Measurements from ENCODE around the gene PNLDC1.
"Not testable (repeated sequence)": the region's sequence is repeated elsewhere in the genome, so short reads cannot be mapped to it uniquely, and the experiment has no call there.

PNLDC1 gene

GRCh38 chr6:159821122-159821521, 21.0 kb downstream of the PNLDC1 start:
- DNase-seq (ENCODE audit: low read depth): no peak

DNA sequence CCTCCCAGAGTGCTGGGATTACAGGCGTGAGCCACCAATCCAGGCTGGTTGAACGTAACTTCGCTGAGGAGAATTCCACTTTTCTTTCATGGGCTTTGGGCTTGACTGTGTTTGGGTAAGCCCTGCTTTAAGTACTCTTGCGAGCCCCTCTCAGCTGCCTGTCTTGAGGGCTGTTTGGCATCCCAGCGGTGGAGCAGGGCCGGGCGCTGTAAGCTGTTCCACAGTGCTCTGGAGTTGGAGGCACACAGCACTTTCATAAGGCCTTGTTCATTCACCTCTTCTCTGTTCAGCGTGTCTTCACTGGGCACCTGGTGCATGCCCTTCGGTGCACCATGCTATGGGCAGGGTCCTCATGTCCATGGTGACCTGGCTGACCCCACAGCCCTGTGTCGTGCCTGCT, 21.6 kb downstream of the PNLDC1 start:
- no peak for DNase-seq (ENCODE audit: low read depth)

DNA sequence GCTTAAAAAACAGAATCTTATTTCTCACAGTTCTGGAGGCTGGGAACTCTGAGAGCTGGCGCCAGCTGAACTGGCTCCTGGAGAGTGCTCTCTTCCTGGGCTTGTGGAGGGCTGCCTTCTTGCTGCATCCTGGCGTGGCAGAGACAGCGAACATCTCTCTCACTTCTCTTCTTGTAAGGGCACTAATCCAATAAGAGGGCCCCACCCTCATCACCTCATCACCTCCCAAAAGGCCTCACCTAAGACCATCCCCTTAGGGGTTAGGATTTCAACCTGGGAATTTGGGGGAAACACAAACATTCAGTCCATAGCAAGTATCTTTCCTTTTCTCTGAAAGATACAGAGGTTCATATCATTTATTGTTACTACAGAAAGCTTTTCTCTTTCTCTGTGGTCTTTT, 23.9 kb downstream of the PNLDC1 start:
- no peak for DNase-seq (ENCODE audit: low read depth)

DNA sequence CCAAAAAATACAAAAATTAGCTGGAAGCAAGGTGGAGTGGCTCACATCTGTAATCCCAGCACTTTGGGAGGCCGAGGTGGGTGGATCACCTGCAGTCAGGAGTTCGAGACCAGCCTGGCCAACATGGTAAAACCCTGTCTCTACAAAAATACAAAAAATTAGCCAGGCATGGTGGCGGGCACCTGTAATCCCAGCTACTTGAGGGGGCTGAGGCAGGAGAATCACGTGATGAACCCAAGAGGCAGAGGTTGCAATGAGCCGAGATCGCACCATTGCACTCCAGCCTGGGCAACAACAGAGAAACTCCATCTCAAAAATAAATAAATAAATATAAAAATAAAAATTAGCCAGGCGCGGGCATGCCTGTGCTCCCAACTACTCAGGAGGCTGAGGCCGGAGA, 24.6 kb downstream of the PNLDC1 start:
- not testable (repeated sequence) for DNase-seq (ENCODE audit: low read depth)

DNA sequence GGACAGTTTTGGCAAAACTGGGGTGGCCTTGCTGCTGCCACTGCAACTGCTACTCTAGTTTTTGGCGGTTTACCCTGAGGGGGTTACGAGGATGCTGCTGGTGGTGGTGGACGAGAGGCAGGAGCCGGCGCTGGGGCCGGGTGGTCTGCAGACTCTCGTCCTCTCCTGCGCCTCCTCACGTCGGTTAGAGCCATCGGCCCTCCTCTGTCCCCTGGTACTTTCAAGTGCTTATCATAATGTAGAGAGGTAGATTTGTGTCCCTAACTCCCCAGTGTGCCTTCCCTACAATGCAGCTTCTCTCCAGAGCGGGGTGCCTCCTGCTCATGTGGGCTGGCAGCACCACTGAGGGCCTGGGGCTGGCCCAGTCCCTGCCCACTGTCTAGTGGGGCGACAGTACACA, 25.9 kb downstream of the PNLDC1 start:
- DNase-seq (ENCODE audit: low read depth): no peak

DNA sequence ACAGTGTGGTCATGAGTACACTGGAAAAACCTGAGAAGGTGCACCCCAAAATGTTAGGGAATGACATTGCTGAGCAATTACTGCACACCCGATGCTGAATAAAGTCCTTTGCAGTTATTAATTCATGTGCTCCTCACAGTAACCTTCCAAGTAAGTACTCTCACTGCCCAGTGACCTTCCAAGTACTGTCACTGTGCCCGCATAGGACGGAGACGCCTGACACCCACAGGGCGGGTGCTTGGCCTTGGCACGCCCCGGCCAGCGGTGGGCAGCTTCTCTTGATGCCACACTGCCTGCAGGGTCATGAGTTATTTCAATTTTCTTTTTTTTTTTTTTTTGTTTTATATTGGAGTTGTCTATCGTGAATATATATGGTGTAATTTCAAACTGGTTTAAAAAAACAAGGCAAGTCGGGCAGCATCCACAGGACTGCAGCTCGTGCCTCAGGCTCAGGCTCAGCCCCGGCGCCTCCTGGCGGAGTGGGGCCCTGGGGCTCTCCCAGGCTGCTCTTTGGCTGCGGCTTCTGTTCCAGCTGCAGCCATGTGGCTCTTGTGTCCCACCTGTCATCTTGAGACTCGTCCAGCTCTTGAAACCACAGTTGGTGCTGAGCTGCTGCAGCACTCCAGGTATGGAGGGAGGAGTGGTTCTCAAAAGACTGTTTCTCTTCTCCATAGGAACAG, 27.0 kb downstream of the PNLDC1 start:
- no peak for DNase-seq (ENCODE audit: low read depth)

- DNase-seq (ENCODE audit: low read depth): peak; percentile 14
Measured at GRCh38 chr6:159828074-159828473, 28.0 kb downstream of the PNLDC1 start.

DNA sequence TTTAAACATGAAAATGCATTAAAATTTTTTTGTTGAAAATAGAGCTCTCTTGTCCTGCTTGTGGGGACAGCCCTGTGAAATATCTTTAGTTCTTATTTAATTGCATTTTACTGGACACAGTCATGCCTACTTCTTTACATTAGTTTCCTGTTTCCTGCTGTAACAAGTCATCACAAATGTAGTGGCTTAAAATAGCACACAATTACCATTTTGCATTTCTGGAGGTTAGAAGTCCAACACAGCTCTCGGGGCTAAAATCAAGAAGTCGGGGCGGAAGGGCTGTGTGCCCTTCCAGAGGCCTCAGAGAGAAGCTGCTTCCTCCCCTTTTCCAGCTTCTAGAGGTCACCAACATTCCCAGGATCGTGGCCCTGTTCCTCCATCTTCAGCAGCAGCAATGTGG, 29.4 kb downstream of the PNLDC1 start:
- no peak for DNase-seq (ENCODE audit: low read depth)

- DNase-seq (ENCODE audit: low read depth): no peak
Measured at GRCh38 chr6:159830501-159831372, 30.7 kb downstream of the PNLDC1 start.

DNA sequence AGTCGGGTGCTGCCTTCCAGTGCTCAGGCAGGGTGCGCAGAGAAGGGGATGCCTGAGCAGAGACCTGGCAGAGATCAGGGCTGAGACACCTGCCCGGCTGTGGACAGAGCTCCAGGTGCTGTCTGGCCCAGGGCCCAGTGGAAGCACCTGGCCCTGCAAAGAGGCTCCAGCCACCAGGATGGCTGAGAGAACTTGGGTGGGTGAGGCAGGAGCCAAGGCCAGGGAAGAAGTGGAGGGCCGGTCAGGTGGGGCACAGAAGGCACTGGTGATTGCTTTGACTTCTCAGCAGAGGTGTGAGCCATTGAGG, 31.2 kb downstream of the PNLDC1 start:
- no peak for DNase-seq (ENCODE audit: low read depth)

- DNase-seq (ENCODE audit: low read depth): no peak
Measured at GRCh38 chr6:159832946-159833345, 32.9 kb downstream of the PNLDC1 start.

DNA sequence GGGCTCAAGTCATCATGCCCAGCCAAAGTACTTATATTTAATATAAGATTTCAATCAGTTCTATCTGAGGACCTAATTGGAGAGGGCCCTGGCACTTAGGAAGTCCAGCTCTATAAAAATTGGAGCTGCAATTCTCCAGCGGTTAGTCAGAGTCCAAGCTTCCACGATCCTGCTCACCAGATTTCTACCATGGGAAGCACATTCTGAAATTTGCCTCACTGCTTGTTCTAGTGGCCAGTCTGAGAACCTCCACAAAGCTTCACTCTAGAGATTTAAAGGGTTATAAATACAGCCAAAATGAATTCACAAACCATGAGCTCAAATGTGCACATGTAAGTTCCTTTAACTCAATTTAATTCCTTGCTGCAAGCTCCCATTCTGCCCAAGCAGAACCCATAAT, 33.5 kb downstream of the PNLDC1 start:
- peak; percentile 14 for DNase-seq (ENCODE audit: low read depth)

GRCh38 chr6:159833997-159834603, 34.0 kb downstream of the PNLDC1 start:
- no peak for DNase-seq (ENCODE audit: low read depth)

GRCh38 chr6:159836718-159837490, 36.8 kb downstream of the PNLDC1 start:
- no peak for DNase-seq (ENCODE audit: low read depth)

DNA sequence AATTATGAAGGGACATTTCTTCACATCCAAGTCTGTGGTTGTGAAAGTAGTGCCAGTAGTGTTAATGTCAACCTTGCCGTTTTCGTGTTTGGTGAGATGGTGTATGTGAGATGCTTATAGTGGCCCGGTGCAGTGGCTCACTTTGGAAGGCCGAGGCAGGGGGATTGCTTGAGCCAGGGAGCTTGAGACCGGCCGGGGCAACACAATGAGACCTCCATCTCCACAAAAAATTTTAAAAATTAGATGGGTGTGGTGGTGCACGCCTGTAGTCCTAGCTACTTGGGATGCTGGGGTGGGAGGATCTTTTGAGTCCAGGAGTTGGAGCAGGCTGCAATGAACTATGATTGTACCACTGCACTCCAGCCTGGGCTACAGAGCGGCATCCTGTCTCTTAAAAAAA, 37.4 kb downstream of the PNLDC1 start:
- DNase-seq (ENCODE audit: low read depth): no peak

GRCh38 chr6:159838020-159838744, 38.1 kb downstream of the PNLDC1 start:
- no peak for DNase-seq (ENCODE audit: low read depth)

GRCh38 chr6:159842035-159842434, 42.0 kb downstream of the PNLDC1 start:
- DNase-seq (ENCODE audit: low read depth): peak; percentile 6

DNA sequence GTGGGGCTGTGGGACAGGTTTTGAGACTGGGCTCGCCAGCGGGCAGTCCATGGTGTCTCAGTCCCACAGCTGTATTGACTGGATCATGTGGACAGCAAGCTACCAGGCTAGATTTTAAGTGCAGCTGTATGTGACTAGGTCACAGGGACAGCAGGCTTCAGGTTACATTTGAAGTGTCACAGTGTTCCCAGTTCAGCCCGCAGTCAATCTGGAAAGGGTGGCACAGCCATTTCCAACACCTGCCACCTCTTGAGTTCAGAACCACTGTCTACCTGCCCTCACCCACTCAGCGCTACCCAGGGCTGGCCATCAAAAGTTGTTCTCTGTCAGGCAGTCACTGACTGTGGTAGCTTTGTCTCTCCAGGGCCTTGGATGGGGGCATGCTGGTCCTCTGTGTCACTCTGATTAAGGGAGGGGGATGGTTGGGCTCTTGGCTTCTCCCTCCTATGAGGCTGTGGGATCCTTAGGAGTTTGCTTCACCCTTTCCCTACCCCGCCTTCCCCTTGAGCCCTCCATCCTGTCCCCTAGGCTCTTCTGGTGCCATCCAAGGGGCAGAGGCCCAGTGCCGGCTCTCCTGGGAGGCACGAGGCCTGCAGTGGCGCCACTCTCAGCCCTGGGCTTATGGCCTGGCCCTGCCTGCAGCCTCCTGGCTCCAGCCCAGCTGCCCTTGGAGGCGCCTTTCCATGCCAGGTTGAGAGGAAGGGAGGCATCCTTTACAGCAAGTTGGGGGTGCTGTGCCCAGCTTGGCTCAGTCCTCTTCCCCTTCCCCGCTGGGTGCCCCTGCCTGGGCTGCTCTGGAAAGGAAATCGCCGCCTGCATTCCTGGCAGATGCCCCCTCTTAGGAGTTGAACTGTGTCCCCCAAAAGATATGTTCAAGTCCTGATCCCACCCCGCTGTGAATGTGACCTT, 44.9 kb downstream of the PNLDC1 start:
- no peak for DNase-seq (ENCODE audit: low read depth)

DNA sequence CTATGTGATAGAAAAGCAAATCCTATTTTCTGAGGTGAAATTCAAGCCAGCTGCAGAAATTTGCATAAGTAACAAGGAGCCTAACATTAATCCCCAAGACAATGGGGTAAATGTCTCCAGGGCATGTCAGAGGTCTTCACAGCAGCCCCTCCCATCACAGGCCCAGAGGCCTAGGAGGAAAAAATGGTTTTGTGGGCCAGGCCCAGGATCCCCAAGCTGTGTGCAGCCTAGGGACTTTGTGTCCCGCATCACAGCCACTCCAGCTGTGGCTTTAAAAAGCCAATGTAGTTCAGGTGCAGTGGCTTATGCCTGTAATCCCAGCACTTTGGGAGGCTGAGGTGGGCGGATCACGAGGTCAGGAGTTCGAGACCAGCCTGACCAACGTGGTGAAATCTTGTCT, 48.5 kb downstream of the PNLDC1 start:
- DNase-seq (ENCODE audit: low read depth): not testable (repeated sequence)

- not testable (repeated sequence) for DNase-seq (ENCODE audit: low read depth)
Measured at GRCh38 chr6:159849851-159850250, 49.8 kb downstream of the PNLDC1 start.

GRCh38 chr6:159852877-159853276, 52.8 kb downstream of the PNLDC1 start:
- no peak for DNase-seq (ENCODE audit: low read depth)
